GM12878 (cell line): ENCODE data around the gene FAM47E. TPM values are rescaled to one million over a fixed set of nuclear protein-coding genes. Genes with fewer than 3 reads are reported as not detected.

Experiments used
- ATAC-seq: fragments of 200-7000 bp; cut with Tn5 transposase; 3 replicates; pipeline ENCODE4 v1.9.1; 2020; ENCODE audit warnings: mild to moderate bottlenecking, moderate library complexity
- BruUV-seq: library from RNA; stranded (reverse); fragments of 400-500 nt; replicated peaks from 2 replicates; lab custom pipeline; 2021; lab: Mats Ljungman, UMichigan
- CTCF ChIA-PET: fragments of 300-600 bp; sonication (Branson Sonifier 250); formaldehyde crosslinking; extraction: SDS; loops from one replicate; lab custom pipeline; 2021; ENCODE audit warnings: inconsistent platforms; lab: Yijun Ruan, JAX
- POLR2A ChIA-PET: fragments of 350-600 bp; formaldehyde crosslinking; extraction: SDS; loops from one replicate; lab custom pipeline; 2021; ENCODE audit warnings: inconsistent platforms; lab: Charles Lee
- RAD21 ChIA-PET: fragments of 300-600 bp; sonication (Branson Sonifier 250); formaldehyde crosslinking; loops from one replicate; lab custom pipeline; 2023; ENCODE audit warnings: antibody characterized with exemption; ENCODE audit not compliant: unreplicated experiment; lab: Charles Lee
- SMC1A ChIA-PET: fragments of 300-600 bp; sonication (Branson Sonifier 250); formaldehyde crosslinking; loops from one replicate; lab custom pipeline; 2023; ENCODE audit not compliant: unreplicated experiment, uncharacterized antibody; lab: Charles Lee
- DNase-seq: peaks from one replicate; pipeline ENCODE4 v3.0.0-alpha.2; 2011; ENCODE audit warnings: low read depth, low spot score
- FAIRE-seq: peaks from 3 replicates; lab custom pipeline; 2011; peaks lifted over from hg19 to GRCh38; lab: Jason Lieb, UNC
- H2AFZ ChIP-seq: 2 replicates; pipeline ENCODE4 v1.6.0; 2011; ENCODE audit warnings: low read depth, low read length, control low read depth; ENCODE audit not compliant: control insufficient read depth
- H3K27ac ChIP-seq: 2 replicates; pipeline ENCODE4 v1.5.1; 2011; ENCODE audit warnings: control low read depth; ENCODE audit not compliant: control insufficient read depth, insufficient read depth
- H3K27me3 ChIP-seq, 2 experiments: replicated peaks in 1 of 2; 2 replicates each; pipeline versions ENCODE4 v1.6.0 to v1.6.1; 2011; ENCODE audit warnings: low read length in 1 of 2; ENCODE audit not compliant: control insufficient read depth in 2 of 2, insufficient read depth in 2 of 2
- H3K36me3 ChIP-seq, 2 experiments: 2 replicates each; pipeline ENCODE4 v1.5.1; 2011; ENCODE audit warnings: low read length in 1 of 2; ENCODE audit not compliant: control insufficient read depth in 2 of 2, insufficient read depth in 2 of 2
- H3K4me1 ChIP-seq: 2 replicates; pipeline ENCODE4 v1.6.1; 2011; ENCODE audit warnings: mild to moderate bottlenecking, low read length, moderate library complexity, mixed read lengths; ENCODE audit not compliant: control insufficient read depth, insufficient read depth
- H3K4me2 ChIP-seq: 2 replicates; pipeline ENCODE4 v1.6.0; 2011; ENCODE audit warnings: control low read depth; ENCODE audit not compliant: control insufficient read depth, insufficient read depth
- H3K4me3 ChIP-seq: fragments of 200-600 bp; sonication (generic); 2 replicates; pipeline ENCODE4 v1.5.1; 2016
- H3K79me2 ChIP-seq: 2 replicates; pipeline ENCODE4 v1.6.0; 2011; ENCODE audit warnings: low read length; ENCODE audit not compliant: control insufficient read depth, insufficient read depth
- H3K9ac ChIP-seq: 2 replicates; pipeline ENCODE4 v1.8.0; 2011; ENCODE audit warnings: low read length, control low read depth, mixed read lengths; ENCODE audit not compliant: control insufficient read depth, insufficient read depth
- H3K9me3 ChIP-seq: replicated peaks from 3 replicates; pipeline ENCODE4 v1.5.1; 2011; ENCODE audit warnings: mild to moderate bottlenecking, low read length; ENCODE audit not compliant: control insufficient read depth, insufficient read depth
- H4K20me1 ChIP-seq: 2 replicates; pipeline ENCODE4 v1.6.0; 2011; ENCODE audit not compliant: control insufficient read depth, insufficient read depth
- BHLHE40 ChIP-seq, 2 experiments: fragments of 450-650 bp in 1 of 2; IDR thresholded peaks; 2 replicates each; pipeline ENCODE4 v1.6.1; 2011 to 2017; ENCODE audit warnings: low read depth in 2 of 2, borderline replicate concordance in 1 of 2, improper control_type of control experiment in 1 of 2, low read length in 1 of 2, mild to moderate bottlenecking in 1 of 2
- CHD2 ChIP-seq: IDR thresholded peaks from 2 replicates; pipeline ENCODE4 v1.6.1; 2011; ENCODE audit warnings: low read depth, low read length, improper control_type of control experiment, borderline replicate concordance
- IKZF1 ChIP-seq: fragments of 450-650 bp; conservative IDR thresholded peaks from 2 replicates; pipeline ENCODE4 v1.6.1; 2017; ENCODE audit warnings: antibody characterized with exemption, mild to moderate bottlenecking
- KLF5 ChIP-seq: fragments of 450-650 bp; IDR thresholded peaks from 2 replicates; pipeline ENCODE4 v1.6.1; 2014; ENCODE audit warnings: mild to moderate bottlenecking; ENCODE audit not compliant: partially characterized antibody
- NBN ChIP-seq: fragments of 450-650 bp; IDR thresholded peaks from 2 replicates; pipeline ENCODE4 v1.6.1; 2016
- NFIC ChIP-seq: IDR thresholded peaks from 2 replicates; pipeline ENCODE4 v1.6.1; 2012; ENCODE audit warnings: low read depth, mild to moderate bottlenecking, inconsistent platforms, low read length, moderate library complexity
- NFYA ChIP-seq: IDR thresholded peaks from 2 replicates; pipeline ENCODE4 v1.6.1; 2011; ENCODE audit warnings: low read depth, mild to moderate bottlenecking, low read length, improper control_type of control experiment, borderline replicate concordance
- SMARCA5 ChIP-seq: fragments of 450-650 bp; IDR thresholded peaks from 2 replicates; pipeline ENCODE4 v1.6.1; 2017; ENCODE audit warnings: mild to moderate bottlenecking
- SMC3 ChIP-seq: IDR thresholded peaks from 2 replicates; pipeline ENCODE4 v1.6.1; 2011; ENCODE audit warnings: low read length, improper control_type of control experiment, borderline replicate concordance
- WGBS: methylation state at CpG from one replicate; pipeline ENCODE4 v1.1.6; 2016; ENCODE audit warnings: low lambda C conversion rate; ENCODE audit not compliant: insufficient replicate concordance, insufficient coverage; ENCODE audit errors: missing lambda C conversion rate; 5-methylcytosine and 5-hydroxymethylcytosine counted together
- in situ Hi-C: fragments of 300-500 bp; cut with MboI; formaldehyde crosslinking; loops from 9 replicates; pipeline ENCODE4 v1.14.3; 2018; ENCODE audit warnings: mixed read lengths
- intact Hi-C: fragments of 100-400 bp; cut with micrococcal nuclease; formaldehyde crosslinking; loops from one replicate; pipeline ENCODE4 v1.14.2; 2022; ENCODE audit not compliant: unreplicated experiment
- polyA plus RNA-seq, 11 experiments: library from polyadenylated mRNA; depleted of rRNA in 4 of 11; unstranded in 6 of 11; stranded (reverse) in 5 of 11; fragments of >200 nt; fragmentation: Nextera tagmentation in 4 of 11; fragmentation: Illumina TruSeq in 1 of 11; extraction: Ambion mirVana in 4 of 11; extraction: Trizol in 1 of 11; gene quantifications; 1 replicate in 1 of 11; 2 replicates in 10 of 11; pipeline versions ENCODE4 v1.2.1 to v1.2.3, GENCODE V29; 2011 to 2016; ENCODE audit warnings: inconsistent platforms in 2 of 11, missing spikeins in 2 of 11, low read depth in 1 of 11
- total RNA-seq, 4 experiments: library from RNA; depleted of rRNA in 3 of 4; stranded (reverse); fragments of >200 nt in 3 of 4; fragmentation: Illumina TruSeq in 1 of 4; extraction: Trizol in 1 of 4; gene quantifications; 2 replicates each; pipeline versions ENCODE4 v1.2.1 to v1.2.3, GENCODE V29; 2013 to 2021
- TF ChIP-seq, protein P1 (sequence below): fragments of 450-650 bp; IDR thresholded peaks from 2 replicates; pipeline ENCODE4 v1.6.1; 2017; ENCODE audit warnings: borderline replicate concordance
- TF ChIP-seq, protein P2 (sequence below): fragments of 150-350 bp; IDR thresholded peaks from 2 replicates; pipeline ENCODE4 v1.6.1; 2014; ENCODE audit warnings: mild to moderate bottlenecking, low read depth, low read length

The FAM47E gene
- total and polyA plus RNA-seq, 10 of the 15 experiments (the other 5 are each of a cell fraction or from before 2014, with no cell fraction given), result 0.03 TPM; not detected in 9

DNA sequence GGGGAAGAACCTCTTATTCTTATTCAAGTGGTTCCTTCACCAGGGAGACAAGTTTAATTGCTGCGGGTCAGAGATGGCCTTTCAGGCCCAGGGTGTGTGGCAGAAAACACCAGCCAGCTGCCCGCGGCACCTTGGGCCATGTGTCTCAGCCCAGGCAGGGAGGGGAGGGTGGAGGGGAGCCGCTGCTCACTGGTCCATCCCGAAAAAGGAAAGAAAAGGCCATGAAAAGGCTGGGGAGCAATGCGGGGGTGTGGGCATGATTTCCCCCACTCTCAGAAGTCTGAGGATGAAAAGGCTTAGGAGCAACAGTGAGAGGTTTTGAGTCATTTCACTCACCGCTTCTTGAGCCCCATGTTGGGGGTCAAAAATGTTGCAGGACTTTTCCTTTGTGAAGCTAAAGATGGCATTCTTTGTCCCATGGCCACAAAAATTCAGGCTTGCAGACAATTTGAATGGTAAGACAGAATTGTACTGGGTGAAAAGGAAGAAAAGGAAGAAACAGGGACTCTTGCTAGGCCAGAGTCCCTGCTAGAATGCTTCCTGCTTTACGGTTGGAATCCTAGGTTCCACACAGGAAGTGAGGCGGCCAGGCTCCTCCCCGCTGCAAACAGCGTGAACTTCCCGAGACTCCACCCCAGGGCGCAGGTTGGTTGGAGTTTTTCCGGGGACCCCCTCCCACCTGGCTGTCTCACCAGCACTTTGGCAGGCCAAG is 17.4 kb upstream of the FAM47E start:
- H2AFZ ChIP-seq, result no peak overlapping the region
- DNase-seq (no peak), FAIRE-seq (no peak), ATAC-seq (no peak)
- ChIA-PET CTCF (no interaction called here), RAD21 (no interaction called here), POLR2A (no interaction called here), SMC1A (no interaction called here)
- no TSS peak for BruUV-seq
- no peak overlapping the region for H3K27ac ChIP-seq
- no peak overlapping the region for H3K4me2 ChIP-seq
- no peaks in the 10 kb centered on the region for H3K36me3 ChIP-seq
- H3K79me2 ChIP-seq, result no peaks in the 10 kb centered on the region
- H3K27me3 ChIP-seq, result no peaks in the 10 kb centered on the region; a peak in 1 of 4 replicates
- no peaks in the 10 kb centered on the region; the same call in 1 of the 3 replicates for H3K9me3 ChIP-seq
- H3K4me1 ChIP-seq, result no peaks in the 10 kb centered on the region
- intact Hi-C loops (no loop called here), in situ Hi-C loops (no loop called here)
- H3K4me3 ChIP-seq, result no peak overlapping the region
- no peaks in the 10 kb centered on the region for H4K20me1 ChIP-seq
- TF ChIP-seq SMARCA5 (no peak), IKZF1 (no peak), SMC3 (no peak), BHLHE40 (IDR thresholded peaks at IDR 0.05; ENCODE audit: borderline replicate concordance in 1 of 2, low read depth in 2 of 2, low read length in 1 of 2) (no peak), NBN (no peak), KLF5 (no peak), NFIC (no peak), NFYA (no peak), CHD2 (no peak)
- TF ChIP-seq, protein P1, sequence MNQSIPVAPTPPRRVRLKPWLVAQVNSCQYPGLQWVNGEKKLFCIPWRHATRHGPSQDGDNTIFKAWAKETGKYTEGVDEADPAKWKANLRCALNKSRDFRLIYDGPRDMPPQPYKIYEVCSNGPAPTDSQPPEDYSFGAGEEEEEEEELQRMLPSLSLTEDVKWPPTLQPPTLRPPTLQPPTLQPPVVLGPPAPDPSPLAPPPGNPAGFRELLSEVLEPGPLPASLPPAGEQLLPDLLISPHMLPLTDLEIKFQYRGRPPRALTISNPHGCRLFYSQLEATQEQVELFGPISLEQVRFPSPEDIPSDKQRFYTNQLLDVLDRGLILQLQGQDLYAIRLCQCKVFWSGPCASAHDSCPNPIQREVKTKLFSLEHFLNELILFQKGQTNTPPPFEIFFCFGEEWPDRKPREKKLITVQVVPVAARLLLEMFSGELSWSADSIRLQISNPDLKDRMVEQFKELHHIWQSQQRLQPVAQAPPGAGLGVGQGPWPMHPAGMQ, result no peak
- TF ChIP-seq, protein P2, sequence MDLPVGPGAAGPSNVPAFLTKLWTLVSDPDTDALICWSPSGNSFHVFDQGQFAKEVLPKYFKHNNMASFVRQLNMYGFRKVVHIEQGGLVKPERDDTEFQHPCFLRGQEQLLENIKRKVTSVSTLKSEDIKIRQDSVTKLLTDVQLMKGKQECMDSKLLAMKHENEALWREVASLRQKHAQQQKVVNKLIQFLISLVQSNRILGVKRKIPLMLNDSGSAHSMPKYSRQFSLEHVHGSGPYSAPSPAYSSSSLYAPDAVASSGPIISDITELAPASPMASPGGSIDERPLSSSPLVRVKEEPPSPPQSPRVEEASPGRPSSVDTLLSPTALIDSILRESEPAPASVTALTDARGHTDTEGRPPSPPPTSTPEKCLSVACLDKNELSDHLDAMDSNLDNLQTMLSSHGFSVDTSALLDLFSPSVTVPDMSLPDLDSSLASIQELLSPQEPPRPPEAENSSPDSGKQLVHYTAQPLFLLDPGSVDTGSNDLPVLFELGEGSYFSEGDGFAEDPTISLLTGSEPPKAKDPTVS, result no peak
- H3K9ac ChIP-seq, result no peak overlapping the region
- 57% methylated on average over 14 of the region's 14 CpGs for WGBS
